Central memory CD4-positive, alpha-beta T cell (primary cell): ENCODE data around the gene CASZ1.

Experiments used
- DNase-seq: peaks from one replicate; pipeline ENCODE4 v3.0.0; 2022

CASZ1 gene

DNA sequence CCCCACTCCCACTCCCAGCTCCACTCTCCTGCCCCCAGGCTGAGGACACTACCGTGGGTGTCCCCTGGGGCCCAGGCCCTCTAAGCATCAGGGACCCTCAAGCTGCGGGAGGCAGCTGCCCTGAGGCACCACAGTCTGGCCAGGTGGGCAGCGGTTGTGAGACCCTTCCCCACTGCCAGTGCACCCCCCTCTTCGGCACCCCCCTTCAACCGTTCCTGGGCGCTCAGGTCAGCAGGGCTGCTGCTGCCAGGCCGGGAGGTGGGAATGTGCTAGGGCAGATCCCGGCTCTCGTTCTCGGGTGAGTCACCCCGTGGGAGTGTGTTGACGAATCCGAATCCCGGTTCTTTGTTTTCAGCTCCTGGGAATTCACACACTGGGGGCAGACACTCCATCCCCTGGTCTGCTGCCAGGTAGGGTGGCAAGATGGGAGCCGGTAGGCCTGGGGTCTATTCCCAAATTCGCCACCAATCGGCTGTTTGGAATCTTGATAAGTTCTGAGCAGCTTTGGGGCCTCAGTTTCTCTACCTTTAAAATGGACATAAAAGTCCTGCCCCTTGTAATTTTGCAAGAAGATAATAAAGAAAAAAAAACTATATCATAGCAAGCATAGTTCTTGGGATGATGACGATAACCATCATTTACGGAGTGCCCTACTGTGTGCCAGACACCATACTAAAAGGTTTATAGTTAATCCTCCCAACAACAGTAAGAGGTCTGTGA is 28.5 kb upstream of the CASZ1 start:
- DNase-seq: no peak

DNA sequence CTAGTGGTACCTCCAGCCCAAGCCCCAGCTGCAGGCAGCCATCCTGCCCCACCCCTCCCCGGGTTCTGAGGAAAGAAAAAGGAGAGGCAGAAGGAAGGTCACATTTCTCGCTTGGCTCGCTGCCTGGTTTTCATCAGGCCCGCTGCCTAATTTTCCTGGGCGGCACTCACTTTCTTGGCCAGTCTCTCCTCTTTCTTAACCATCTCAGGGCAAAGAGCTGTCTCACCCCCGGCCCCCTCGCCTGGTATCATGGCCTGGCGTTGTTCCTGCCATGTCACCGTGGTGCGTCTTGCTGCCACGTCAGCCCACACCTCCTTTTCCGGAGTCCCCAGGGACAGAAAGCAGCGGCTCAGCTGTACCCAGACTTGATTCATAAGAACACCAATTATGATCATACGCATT is 26.6 kb upstream of the CASZ1 start:
- DNase-seq: no peak

DNA sequence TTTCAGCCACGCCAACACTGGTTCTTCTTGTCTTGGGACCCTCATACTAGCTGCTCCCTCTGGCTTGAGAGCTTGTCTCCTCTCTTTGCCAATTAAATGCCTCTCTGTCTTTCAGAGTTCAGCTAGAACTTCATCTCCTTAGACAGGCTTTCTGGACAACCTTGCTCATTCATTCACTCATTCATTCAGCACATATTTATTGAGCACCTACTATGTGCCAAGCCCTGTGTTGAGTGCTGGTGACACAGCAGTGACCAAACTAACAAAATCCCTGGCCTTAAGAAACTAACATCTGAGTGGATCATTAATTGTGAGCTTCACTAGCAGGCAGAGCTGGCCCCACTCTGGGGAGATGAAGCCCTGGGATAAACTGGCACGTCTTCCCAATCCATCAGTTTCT is 24.9 kb upstream of the CASZ1 start:
- DNase-seq: no peak

DNA sequence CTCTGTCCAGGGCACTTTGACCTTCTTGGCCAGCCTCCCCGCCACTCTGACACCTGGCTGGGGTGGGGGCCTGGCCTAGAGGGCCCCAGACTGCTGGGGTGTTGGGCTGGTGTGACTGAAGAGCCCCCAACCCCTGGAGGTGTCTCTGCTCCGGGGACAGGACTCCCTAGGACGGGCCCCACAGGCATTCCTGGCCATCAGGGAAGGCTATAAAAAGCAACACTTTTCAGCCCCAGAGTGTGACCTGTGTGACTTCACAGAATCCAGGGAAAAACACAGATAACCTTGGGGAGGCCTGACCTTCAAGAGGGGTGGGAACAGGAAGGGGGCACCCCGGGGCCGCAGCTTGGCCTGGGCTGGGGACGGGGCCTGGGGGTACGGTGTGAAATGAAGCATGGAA is 24.0 kb upstream of the CASZ1 start:
- no peak for DNase-seq

DNA sequence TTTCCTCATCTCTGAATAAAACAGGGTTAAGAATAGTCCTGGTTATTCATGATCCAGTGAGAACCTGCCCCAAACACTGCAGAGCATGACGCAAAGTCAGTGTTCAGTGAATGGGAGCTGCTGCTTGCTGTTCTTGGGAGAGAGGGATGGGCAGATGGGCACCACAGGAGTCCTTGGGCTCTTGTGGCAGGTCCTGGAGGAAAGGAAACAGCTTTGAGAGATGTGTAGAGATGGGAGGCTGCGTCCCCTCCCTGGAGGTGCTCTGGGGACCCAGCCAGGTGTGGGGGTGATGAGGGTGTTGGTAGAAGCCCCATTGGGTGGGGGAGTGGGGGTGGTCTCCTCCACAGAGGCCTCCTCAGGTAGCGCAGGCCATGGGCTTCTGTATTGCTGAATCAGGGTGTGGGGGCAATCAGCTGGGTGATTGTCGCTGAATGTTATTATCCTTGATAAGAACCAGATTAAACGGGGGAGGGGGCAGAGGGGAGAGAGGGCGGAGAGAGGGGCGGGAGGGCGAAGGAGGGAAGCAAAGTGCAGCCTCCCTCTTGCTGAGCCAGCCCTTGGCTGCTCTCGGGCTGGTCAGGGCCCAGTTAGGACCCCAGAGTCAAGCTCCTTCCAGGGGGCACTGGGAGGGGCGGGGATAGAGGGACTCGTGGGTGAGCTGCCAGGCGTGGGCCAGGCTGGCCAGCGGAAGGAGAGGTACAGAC is 22.9 kb upstream of the CASZ1 start:
- DNase-seq: no peak

DNA sequence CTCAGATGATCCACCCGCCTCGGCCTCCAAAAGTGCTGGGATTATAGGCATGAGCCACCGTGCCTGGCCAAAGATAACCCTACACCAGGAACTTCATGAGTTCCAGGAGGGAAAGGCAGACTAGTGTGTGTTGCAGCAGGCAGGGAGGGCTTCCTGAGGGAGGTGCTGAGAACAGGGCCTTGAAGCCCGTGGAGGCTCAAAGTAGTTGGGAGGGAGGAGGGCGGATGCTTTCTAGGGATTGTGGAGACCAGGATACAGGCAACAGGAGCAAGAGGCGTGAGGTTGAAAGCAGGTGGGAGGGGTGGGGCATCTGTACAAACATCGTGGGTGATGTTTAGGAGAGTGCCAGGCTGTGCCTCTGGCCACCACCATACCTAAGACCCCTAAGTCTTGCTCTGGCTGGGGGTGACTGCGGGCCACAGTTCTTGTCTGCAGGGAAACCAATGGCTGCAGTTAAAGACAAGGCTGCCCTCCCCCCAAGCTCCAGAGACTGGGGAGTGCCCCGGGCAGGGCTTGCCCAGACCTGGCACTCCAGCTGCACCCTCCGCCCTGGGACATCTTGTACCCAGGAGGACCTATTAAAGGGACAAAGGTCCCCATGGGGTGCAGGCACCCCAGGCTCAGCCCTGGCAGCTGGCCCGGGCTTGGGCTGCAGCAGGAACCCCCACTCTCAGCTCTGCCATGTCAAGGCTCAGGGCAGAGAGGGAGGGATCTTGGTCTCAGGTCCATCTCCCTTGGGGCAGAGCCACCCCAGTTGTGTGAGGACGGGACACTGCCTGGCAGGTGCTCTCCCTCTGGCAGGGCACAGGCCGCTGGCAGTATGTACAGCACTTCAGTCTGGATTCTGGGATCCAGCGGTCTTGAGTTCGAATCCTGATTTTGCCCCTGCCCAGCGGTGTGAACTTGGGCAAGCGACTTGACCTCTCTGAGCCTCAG is 22.1 kb upstream of the CASZ1 start:
- DNase-seq: no peak

DNA sequence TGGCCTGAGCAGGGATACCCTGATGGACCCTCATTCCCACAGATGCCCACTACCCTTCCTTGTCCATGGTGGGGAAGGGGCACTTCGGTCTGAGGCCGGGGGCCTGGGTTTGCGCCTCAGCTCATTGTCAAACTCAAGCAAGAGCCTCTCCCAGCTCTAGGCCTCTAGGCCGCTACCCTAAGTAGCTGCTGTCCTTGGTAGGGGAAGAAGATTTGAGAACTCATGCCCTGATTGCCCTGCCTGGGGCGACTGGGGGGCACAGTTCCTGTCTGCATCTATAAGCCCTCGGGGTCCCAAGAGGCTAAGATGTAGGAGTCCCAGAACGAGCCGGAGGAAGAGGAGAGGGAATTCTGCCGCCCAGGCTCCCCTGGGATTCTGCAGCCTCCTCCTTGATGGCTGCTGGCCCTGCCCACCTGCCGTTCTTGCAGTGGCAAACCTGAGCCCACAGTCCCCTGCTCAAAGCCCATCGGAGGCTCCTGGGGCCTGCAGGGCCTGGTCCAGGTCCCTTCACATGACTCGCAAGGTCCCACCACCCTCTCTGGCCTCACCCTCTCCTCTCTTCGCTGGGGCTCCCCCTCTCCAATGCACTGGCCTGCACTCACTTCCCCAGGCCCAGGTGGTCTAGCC is 20.4 kb upstream of the CASZ1 start:
- DNase-seq: no peak

DNA sequence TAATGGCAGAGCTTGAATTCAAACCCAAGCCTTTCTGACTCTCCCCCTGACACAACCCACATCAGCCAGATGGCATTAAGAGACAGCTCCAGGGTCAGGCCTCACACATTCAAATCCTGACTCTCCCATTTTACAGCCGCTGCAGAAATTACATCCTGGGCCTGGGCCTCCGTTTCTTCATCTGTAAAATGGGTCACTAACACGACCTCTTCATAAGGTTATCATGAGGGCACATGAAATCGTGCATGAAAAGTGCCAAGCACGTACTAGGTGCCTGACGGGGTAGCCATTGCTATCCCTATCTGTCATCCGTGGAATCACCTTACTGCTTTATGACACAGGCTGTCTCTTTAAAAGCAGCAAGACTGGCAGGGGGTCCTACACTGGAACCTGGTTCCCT is 19.8 kb upstream of the CASZ1 start:
- DNase-seq: no peak

DNA sequence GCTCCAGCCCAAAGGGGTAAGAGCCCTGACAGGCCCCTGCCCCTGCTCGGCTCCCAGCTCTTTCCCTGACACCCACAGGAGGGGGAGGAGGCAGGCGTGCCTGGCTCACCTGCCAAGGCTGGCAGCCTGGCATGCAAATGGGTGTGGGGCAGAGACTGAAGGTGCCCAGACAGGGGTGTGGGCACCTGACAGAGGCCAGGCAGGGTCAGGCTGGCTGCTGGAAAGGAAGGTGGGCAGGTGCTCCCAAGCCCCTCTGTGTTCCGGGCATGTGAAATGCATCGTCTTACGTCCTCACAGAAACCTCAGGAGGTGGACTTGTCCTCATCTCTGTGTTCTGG is 19.4 kb upstream of the CASZ1 start:
- DNase-seq: no peak

DNA sequence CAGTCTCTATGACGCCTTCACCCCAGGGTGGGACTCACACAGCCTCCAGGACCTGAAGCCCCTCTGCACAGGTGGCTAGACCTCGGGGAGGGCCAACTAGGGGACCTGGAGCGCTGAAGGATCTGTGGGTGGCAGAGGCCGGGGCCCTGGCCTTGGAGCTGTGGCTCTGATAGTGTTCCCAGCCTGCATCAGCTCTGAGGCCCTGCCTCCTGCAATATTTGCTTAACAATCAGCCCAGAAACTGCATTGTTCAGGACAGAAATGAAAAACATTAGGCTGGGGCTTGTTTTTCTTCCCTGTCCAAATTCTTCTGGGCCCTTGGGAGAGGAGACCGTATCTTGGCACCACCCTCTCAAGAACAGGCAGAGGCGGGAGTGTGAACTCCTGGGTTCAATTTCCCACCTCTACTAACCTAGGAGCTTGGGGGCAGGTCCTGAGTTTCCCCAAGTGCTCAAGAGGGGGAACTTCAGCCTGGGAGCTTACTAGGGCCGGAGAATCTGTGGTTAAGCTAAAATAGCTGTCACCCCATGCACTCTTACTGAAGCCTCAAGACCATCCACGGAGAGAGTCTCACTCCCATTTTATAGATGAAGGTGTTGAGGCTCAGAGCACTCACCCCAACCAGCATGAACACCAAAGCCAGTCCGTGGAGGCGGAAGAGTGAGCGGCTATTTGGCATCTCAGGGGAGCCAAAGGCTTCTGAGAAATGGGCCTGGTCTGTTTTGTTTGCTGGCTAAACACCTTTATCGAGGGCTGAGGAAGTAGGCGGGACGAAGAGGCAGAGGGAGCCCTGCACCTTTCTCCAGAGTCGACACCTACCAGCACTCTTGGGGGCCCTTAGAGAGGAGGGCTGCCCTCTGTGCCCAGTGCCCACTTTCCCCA is 18.8 kb upstream of the CASZ1 start:
- DNase-seq: no peak

DNA sequence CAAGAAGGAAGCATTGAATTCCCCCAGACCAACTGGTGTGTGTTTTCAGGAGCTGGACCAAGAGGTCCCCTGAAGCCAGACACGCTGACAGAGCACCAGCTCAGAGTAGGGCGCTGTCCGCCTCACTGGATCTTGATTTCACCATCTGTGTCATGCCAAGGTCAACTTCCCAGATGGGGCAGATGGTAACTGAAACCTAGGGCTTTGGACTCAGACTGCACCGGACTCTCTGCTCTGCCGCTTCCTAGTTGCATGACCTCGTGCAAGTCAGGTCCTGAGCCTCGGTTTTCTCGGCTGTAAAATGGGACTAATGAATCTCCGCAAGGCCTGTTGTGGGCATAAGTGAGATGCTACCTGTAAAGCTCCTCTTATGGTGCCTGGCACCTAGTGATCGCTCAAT is 17.9 kb upstream of the CASZ1 start:
- no peak for DNase-seq

DNA sequence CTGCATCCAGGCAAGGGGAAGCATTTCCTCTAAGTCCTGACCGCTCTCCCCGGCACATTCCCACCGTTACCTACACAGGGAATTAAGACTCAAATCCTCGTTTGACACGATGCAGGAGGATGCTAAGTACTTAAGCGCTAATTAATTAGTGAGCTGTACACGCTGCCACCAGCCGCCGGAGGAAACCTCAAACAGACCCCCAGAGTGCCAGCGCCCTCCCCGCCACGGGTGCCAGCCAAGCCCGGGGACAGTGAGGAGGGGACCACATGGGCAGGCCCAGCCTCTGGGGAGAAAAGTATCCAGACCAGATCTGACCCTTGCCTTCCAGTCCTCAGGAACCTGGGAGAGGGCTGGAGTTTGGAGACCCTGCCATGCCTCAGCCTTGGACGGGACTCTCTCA is 17.4 kb upstream of the CASZ1 start:
- DNase-seq: no peak

DNA sequence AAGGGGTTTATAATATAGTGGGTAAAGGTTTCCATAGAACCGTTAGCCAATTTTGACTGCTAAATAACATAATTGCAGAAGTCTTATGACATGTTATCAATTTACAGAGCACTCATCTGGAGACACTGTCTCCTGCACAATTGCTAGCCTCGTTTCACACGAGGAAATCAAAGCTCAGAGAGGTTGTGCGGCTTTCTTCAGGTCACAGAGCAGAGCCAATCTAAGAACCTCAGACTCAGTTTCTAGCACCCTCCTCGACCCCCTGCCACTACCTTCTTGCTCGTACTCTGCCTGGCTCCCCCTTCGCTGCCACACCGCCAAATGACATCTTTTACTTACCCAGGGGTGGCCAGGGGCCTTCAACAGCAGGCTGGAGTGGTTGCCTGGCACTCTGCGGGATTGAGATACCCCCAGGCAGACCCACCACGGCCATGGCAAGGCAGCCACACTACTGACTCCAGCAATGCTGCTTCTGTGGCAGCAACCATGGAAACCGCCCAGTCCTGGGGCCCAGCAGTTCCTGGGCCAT is 16.0 kb upstream of the CASZ1 start:
- no peak for DNase-seq

DNA sequence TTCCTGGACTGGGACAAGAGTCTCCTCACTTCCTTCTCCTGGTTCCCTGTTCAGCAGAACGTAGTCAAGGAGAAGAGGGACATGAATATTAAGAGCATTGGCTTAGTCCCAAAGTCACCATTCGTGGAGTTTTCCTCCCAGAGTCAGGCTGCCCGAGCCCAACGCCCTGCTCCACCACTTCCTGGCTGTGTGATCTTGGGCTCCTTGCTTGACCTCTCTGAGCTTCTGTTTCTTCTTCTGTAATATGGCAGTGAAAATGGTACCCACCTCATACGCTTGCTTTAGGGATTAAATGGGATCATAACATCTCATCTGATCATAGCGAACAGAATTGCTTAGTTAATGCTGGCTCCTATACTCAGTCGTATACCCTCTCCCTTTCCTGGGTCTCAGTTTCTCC is 12.0 kb upstream of the CASZ1 start:
- DNase-seq: no peak

DNA sequence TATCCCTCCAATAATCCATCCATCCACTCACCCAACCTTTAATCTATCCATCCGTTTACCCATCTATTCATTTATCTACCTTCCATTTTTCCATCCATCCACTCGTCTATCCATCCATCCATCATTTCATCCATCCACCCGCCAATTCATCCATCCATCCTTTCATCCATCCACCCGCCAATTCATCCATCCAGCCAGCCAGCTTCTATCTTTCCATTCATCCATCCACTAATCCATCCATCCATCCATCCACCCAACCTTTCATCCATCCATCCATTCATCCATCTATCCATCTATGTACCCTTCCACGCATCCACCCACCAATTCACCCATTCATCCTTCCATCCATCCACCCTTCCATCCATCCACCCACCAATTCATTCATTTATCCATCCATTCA is 10.5 kb upstream of the CASZ1 start:
- no peak for DNase-seq

DNA sequence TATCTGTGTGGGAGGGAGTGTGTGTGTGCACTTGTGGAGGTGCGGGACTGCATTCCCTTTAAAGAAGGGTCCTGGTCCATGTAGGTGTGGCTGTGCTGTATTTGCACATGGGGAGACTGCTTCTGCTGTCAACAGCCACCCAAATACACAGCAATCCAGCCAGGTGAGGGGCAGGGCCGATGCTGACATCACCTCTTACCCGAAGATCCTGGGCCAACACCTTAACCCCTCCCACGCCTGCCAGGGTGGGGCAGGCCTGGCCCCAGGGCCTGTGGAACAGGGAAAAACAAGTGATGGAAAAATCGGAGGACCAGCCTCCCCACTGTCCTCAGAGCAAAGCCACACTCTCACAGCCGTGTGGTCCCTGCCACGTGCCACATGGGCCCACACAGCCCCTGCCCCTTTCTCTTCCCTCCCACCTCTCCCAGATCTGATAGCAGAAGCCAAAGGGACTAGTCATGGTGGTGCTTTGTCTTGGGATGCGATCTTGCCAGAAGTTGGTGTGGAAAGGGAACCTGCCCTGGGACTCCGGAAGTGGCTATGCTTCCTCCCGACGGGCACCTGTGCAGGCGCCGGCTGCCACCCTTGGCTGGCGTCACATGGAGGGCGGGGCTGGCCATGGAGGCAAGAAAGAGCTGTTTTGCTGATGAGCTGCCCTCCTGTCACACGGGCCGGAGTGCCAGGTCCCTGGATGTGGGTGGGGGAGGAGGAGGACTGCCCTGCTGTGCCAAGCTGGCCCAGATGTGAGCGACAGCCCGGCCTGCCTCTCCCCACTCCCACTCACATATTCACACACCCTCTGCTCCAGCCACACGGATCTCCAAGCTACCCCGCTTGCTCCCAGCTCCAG is 7.8 kb upstream of the CASZ1 start:
- DNase-seq: no peak

DNA sequence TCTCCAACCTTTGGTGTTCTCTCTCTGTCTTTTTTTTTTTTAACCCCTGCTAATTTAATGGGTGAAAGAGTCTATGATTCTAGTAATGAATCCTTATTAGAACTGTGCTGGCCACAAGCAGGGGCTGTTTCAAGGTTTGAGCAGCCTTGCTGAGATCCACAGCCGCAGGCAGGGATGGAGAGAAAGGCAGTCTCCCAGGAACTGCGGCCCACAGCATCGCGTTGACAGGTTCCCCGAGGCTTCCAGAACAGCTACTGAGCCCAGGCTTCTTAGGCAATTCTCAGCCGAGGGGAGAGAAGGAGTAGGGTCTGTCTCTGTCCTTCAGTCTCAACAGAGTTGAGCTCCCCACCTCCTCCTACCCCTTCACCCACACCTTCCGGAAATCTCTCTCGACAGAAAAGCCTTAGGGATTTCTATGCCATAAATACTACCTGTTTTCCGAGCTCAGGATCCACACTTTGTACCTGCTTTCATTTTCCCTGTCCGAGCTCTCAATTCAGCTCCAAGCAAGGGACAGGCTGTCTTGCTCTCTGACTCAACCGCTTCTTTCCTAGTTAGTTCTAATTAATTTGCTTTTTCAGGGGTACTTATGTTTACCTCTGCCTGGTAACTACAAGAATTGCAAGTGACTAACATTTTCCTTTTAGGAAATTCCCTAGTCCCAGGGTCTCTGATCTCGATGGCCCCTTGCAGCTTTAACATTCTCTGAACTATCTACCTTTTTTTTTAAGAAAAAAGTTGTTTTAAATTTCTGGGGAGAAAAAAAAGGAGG is 6.7 kb upstream of the CASZ1 start:
- no peak for DNase-seq

DNA sequence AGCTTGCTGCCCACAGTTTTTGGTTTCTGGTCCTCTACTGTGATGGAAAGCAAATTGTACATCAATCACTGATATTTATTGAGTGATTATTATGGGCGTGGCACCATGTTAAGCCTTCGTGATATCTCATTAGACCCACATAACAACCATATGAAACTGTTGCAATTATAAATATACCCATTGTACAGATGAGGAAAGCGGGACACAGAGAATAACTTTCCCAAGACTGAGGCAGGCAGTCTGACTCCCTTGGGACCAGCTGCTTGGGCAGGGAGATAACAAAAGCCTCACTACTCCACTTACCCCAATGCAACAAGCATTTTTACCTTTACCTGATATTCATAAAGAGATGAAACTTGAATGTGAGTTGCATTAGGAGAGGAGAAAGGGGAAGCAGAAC is 4.3 kb upstream of the CASZ1 start:
- no peak for DNase-seq

DNA sequence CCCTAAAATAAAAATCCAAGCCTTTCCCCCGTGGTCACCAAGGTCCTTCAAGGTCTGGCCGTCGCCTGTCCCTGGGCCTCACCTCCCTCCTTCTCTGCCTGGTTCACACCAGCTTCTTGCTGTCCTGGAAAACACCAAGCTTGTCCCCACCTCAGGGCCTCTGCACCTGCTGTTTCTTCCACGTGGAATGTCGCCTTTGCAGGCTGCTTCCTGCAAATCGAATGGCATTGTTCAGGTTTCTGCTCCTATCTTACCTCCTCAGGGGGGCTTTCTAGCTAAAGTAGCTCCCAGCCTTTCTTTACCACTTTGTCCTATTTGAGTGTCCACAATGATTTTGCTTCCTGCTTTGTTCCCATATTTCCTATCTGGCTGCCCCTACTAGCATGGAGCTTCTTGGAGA is 3.3 kb upstream of the CASZ1 start:
- no peak for DNase-seq
